OCI-M2 (cell line): ENCODE data around the gene NAPB.
"Not testable (repeated sequence)": the region's sequence is repeated elsewhere in the genome, so short reads cannot be mapped to it uniquely, and the experiment has no call there.

Experiments used
- DNase-seq: peaks from one replicate; lab custom pipeline; 2025; ENCODE audit not compliant: unreplicated experiment; lab: John Stamatoyannopoulos, UW

Gene NAPB

DNA sequence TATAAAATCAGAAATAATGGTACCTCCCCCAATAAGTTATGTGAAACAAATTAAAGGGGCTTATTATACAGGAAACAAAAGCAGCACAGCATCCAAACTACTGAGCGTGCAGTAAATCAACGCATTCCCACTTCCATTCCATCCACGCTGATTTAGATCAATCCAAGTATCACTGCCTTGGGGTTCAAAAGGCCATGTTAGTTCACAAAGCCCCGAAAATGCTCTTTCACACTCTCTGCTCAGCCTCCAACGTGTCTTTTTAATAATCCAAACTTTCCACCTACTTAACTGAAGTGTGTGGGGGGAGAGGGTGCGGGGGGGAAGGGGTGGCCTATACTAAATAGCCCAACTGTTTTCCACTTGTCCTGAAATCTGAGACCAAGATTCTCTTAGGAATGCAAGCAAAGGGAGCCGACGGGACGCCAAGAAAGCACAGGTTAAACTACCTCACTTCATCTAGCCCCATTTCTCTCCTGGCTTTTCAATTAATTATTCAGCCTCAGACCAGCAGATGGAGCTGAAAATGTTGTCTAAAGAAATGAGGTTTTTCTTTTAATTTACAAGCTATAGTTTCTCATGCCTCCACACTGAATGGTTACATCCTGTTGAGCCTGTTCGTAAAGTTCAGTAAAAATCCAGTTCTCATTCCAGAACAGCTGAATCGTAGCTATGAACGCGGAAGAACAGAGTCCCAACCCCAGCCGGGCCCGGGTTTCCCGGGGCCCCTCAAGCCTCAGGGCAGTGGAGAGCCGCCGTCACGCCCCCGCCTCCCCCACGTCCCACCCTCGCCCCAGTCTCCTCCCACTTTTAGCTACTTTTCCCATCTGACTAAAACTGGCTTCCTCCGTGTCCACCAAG is 71.7 kb downstream of the NAPB start:
- no peak for DNase-seq

DNA sequence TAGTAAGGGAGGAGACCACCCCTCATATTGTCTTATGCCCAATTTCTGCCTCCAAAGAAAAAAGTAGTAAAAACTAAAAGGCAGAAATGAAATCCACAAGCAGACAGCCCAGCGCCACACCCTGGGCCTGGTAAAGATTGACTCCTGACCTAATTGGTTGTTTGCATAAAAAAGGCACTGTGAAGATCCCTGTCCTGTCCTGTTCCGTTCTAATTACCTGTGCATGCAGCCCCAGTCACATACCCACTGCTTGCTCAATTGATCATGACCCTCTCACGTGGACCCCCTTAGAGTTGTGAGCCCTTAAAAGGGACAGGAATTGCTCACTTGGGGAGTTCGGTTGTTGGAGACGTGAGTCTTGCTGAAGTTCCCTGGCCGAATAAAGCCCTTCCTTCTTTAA is 72.8 kb downstream of the NAPB start:
- not testable (repeated sequence) for DNase-seq

DNA sequence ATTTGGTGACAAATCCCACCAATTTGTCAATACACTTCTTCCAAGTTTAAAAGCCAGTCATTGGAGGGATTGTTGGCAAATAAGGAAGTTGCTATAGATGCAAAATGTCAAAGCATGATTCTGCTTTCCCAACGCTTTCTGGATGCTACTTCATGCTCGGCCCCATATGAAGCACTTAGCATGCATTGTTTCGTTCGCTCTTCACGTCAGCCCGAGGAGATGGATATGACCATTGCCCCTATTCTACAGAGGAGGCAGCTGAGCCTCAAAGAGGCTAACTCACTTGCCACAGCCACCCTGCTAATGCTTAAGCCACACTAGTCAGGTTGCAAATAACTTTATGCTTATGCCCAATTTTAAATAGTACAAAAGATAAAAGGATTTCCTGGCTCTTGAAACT is 73.5 kb downstream of the NAPB start:
- DNase-seq: no peak

DNA sequence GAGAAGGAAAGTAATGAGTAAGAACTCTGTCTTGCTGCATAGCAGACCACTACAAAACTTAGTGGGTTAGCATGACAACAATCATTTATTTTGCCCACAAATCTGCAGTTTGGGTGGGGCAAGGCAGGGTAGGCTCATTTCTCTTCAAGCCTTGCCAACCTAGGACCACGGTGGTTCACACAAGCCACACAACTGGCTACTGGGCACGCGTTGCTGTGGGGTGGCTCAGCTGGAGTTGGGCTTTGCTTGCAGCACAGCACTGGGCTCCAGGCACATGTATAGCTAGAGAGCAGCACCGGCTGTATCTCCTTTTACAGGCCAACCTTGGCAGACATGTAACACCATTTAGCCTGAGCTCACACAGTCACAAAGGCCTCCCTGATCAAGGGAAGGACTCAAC is 75.3 kb downstream of the NAPB start:
- no peak for DNase-seq

DNA sequence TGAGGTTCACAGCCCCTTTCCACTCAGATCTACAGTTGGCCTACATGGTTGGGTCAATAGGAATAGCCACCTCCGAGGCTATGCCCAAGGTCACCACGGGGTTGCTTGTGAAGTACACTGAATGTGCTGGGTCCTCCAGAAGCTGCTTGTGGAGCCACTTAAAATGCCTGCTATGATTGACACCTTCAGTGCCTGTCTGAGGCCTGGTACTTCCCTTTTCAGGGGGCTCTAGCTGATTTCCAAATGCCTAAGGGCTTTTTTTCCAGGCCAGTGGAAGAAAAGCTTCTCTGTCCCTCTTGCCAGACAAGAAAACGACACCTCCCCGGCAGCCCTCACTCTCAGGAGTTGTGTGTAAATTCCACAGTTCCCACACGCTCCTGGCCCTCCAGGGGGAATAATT is 77.0 kb downstream of the NAPB start:
- no peak for DNase-seq

DNA sequence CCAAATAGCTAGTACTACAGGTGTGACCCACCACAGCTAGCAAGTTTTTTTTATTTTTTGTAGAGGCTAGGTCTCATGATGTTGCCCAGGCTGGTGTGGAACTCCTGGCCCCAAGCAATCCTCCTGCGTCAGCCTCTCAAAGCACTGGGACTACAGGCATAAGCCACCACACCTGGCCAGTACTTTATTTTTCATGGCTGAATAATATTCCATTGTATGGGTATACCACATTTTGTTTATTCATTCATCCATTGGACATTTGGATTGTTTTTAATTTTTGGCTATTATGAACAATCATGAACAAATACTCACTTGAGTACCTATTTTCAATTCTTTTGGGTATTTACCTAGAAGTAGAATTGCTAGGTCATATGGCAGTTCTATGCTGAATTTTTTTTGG is 77.7 kb downstream of the NAPB start:
- no peak for DNase-seq

DNA sequence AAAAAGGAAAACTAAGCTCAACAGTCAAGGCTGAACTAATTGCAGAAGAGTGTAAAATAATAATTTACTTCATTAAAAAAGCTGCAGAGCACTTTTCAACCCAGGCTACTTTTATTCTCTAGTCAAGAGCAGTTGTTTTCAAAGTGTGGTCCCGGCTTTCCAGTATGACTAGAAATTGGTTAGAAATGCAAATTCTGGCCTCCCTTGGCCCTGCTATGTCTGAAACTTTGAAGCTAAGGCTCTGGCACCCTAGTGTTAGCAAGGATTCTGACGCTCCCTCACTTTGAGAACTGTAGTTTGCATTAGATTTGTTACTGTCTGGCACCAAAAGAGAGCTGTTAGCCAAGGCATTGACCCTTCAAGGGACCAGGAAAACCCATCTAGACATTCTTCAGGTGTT is 80.2 kb downstream of the NAPB start:
- no peak for DNase-seq

DNA sequence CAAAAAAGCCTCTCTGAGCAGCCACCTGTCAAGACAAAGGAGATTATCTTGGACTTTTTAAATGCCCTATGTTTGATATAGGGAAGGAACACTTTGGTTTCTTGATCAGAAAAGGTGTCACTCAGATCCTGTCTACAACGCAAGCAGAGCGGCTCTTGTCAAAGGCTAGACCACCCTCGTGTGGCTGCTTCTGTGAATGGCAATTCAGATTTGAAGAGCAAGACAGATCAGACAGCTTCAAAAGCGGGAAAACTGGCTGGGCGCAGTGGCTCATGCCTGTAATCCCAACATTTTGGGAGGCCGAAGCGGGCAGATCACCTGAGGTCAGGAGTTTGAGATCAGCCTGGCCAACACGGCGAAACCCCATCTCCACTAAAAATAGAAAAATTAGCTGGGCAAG is 80.8 kb downstream of the NAPB start:
- no peak for DNase-seq

DNA sequence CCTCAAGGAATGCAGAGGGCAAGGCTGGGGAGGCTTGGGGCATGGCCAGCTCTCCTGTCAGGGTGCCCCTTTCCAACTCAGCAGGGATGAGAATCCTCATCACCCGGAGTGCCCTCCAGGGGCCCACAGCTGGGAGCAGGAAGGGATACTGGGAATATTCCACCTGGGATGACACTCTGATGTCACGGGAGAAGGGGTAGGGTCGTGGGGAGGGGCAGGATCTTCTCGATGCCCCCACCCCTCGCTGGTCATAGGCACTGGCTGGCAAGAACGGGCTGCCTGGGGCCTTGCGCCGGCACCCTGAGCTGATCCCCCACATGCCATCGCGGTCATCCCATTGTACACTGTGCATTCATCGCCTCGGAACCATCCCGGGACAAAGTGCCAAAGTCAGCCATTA is 81.3 kb downstream of the NAPB start:
- DNase-seq: no peak

DNA sequence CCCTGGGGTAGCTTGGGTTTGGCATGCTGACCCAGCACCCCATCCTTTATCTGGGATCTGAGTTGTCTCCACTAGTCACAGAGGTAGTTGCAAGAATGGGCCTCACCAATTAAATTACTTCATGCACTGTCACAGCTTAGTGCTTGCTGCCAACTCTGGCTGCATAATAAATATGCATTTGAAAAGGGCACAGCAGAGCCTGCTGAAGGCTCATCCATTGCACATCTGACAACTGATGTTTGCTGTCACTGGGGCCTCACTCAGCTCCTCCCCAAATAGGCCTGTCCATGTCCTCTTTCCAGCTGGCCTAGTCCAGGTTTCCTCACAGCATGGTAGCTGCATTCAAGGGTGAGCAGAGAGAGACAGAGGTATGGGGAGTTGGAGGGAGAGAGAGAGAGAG is 84.0 kb downstream of the NAPB start:
- no peak for DNase-seq

DNA sequence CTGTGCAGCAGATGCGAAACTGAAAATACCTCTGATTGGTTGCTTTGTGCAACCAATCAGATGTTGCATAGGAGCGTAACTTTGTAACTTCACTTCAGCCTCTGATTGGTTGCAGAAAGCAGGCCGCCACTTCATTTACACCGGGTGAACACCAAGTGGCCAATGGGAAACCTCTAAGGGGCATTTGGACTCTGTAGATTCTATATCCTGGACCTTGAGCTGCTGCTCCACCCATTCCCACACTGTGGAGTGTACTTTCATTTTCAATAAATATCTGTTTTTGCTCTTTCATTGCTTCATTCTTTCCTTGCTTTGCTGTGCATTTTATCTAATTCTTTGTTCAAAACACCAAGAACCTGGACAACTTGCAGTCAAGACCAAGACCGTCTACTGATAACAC is 84.8 kb downstream of the NAPB start:
- no peak for DNase-seq

DNA sequence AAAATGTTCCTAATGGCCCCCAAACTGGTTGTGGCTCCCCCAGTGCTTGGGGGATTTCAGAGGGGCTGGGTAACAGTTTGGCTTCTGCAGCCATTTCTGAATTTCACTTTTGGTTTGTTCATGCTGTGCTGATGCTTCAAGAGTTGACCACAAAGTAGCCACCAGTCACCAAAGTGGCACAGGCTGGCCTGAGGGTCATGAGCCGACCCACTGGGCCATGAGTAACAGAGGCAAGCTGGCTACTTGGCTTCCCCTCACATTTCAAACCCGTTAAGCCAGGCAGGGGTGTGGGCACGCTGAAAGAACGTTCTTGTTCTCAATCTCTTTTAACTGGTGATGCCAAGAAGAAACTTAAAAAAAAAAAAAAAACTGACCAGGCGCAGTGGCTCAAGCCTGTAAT is 85.8 kb downstream of the NAPB start:
- DNase-seq: no peak

DNA sequence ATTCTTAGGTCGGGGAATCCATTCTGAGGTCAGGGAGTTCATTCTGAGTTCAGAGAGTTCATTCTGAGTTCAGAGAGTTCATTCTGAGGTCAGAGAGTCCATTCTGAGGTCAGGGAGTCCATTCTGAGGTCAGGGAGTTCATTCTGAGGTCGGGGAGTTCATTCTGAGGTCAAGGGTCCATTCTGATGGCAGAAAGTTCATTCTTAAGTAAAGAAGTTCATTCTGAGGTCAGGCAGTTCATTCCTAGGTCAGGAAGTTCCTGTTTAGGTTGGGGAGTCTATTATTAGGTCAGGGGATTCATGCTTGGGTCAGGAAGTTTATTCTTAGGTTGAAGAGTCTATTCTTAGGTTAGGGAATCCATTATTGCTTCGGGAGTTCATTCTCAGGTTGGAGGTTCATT is 87.2 kb downstream of the NAPB start:
- DNase-seq: no peak

DNA sequence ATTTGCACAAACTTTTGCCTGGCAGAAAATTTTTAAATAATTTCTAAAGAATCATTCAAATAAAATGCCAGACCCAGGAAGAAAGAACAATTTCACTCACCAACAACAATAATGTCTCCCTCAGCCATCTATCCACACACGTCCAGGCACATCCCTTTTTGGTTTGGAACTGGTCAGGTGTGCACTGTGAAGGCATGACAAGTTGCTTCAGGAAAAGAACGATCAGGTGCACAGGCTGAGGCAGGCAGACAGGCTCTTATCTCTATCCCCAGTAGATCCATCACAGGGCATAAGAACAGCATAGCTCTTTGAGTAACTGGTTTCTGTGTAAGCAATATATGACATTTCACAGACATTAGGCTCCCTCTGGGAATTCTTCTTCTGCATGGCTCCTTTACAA is 88.8 kb downstream of the NAPB start:
- no peak for DNase-seq

DNA sequence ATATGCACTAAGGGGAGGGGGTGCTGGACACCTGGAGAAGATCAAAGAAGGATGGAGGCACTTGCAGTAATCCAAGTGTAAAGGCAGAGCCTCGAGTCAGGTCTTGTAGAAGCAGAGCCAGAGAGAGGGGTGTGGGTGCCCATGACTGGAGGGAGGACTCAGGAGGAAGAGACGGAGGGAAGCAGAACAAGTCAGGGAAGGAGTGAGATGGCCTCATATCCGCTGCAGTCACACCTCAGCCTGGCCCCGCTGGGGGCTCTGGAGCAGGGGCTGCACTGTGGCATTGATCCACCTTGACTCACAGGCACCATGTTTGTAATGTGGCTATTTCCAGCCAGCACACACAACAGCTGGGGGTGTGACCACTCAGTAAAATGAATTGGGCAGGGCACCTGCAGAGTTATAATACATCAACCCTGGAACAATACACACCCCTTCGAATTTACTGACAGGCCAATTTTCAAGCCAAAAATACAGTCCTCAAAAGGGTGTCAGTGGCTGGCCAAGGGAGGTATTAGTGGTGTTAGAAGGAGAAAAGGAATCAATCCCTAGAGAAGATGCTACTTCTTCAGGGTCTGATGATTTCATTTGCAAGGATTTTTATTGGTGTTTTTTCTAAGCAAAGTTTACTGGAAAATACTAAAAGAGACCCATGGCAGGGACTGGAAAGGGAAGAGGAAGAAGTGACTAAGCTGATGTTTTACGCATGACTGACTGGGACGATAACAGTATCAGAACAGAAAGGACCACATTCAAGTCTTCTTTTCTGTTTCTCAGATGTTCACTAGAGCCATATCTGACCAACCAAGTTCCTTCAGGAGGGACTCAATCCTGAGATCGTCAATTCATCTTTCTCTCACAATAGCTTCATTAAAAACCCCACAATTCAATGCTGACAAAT is 89.6 kb downstream of the NAPB start:
- DNase-seq: no peak

DNA sequence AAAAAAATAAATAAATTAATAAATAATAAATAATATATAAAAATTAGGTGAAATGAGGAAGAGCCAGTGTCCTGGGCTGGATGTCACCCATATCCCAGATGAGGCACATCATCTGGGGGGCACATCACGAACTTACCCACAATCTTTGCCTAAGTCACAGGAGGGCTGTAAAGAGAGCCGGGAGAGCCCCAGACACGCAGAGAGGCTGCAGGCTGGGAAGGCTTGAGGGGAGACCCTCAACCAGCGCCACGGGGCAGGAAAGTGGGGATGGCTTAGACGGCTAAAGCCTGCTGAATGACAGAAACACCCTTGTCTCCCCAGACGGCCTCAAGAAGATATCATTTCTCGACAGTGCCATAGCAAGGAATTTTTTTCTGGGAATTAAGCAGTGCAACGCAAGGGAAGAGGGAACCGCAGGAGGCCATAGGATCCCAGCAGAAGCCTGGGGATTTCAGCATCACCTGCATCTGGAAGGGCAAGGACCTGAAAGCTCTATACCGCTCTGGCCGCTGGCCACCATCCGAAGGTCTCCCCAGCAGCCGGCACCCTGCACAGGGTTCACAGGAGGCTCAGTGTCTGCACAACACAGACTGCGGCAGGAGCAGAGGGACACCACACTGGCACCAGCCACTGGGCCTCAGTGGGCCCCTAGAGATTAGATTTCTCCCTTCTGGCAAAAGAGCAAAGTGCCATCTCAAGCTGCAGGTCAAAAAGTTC is 93.5 kb downstream of the NAPB start:
- no peak for DNase-seq

DNA sequence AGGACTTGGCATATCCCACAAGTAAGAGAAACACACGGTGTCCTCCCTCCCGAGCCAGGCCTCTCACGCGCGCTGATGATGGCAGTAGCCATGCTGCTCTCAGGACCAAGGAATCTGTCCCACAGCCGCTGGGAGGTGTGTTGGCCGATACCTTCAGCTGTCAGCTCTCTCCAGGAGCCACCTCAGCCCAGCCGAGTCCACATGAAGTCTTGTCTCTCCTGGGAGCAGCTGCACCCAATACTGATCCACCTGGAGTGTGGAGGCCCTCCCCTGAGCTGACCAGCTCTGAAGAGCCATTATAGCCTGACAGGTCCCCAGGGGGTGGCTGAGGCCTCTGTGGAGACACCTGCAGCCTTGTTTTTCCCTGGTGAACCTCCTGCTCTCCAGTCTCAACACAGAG is 94.5 kb downstream of the NAPB start:
- no peak for DNase-seq

DNA sequence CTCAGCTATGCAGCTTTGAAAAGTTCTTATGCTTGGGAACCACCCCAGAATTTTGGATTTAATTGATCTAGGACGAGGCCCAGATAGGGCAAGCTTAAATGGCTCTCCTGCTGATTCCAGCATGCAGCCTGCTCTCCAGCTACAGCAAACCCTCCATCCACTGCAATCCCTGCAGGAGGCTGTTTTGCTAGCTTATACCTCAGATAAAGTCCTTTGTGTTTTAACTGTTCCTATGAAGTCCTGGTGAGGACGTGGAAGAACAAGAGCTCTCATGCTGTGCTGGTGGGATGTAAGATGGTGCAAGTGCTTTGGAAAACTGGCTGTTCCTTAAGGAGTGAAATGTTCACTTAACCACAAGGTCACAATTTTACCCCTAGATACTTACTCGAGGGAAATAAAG is 96.2 kb downstream of the NAPB start:
- no peak for DNase-seq
